ENCODE data around the gene MAP3K1.
"Not testable (repeated sequence)": the region's sequence is repeated elsewhere in the genome, so short reads cannot be mapped to it uniquely, and the experiment has no call there.

MAP3K1 gene

DNA sequence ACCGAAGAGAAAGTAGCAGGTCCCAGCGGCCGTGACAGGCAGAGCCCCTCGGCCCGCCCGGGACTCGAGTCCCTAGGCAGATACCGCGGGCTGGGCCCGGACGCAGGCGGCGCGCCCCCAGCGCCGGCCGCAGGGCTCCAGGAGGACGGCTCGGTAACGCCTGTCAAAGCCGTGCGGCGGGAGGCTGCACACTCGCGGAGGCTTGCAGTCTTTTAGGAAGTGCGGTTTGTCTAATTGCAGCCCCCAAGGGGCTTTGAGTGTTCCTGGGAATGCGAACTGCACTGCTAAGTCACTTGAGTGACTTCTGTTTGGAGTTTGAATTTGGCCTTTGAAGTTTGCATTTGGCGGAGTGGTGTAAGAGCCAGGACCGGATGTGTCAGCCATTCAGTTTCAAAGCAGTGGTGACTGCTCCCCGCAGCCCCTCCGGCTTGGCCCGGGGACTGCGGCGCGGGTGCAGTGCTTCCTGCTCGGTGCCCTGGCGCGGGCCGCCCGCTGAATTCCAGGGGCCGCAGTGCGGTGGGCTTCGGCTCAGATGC, 1.3 kb downstream of the MAP3K1 start:
- DNase-seq (ENCODE audit: low spot score), result peak; percentile 69

GRCh38 chr5:56817263-56818014, 2.1 kb downstream of the MAP3K1 start:
- DNase-seq (ENCODE audit: low spot score), result no peak

- no peak for DNase-seq (ENCODE audit: low spot score)
These were observed 3.2 kb downstream of the MAP3K1 start for GRCh38 chr5:56818450-56819037.

- DNase-seq (ENCODE audit: low spot score), result no peak
These were observed 3.9 kb downstream of the MAP3K1 start for GRCh38 chr5:56819060-56819881.

DNA sequence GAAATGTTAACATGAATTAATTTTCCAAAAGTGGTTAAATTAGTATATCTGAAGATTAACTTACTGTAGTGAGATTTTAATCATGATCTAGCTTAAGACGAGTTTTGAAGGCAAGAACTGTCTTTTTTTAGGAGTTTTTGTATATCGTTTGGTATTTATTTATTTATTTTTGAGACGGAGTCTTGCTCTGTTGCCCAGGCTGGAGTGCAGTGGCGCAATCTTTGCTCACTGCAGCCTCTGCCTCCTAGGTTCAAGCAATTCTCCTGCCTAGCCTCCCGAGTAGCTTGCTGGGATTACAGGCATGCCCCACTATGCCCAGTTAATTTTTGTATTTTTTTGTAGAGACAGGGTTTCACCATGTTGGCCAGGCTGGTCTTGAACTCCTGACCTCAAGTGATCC, 6.5 kb downstream of the MAP3K1 start:
- DNase-seq (ENCODE audit: low spot score), result not testable (repeated sequence)

- no peak for DNase-seq (ENCODE audit: low spot score)
These were observed 7.6 kb downstream of the MAP3K1 start for GRCh38 chr5:56822981-56823380.

DNA sequence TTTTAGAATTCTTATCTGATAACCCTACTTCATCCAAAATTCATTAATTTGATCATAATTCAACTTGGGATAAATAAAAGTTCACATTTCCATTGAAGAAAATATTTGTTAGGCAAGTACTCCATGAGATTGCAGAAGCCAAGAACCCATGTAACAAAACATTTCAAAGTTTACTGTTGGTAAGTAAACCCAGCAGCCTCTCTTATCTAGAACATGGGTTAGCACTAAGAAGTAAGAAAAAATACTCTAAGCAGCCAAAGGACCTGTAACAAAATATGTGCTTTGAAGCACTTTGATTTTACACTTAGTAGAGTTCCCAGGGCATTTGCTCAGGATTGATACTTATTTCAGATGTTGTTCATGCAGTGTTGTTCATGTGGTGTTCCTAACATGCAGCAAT, 8.7 kb downstream of the MAP3K1 start:
- no peak for DNase-seq (ENCODE audit: low spot score)

DNA sequence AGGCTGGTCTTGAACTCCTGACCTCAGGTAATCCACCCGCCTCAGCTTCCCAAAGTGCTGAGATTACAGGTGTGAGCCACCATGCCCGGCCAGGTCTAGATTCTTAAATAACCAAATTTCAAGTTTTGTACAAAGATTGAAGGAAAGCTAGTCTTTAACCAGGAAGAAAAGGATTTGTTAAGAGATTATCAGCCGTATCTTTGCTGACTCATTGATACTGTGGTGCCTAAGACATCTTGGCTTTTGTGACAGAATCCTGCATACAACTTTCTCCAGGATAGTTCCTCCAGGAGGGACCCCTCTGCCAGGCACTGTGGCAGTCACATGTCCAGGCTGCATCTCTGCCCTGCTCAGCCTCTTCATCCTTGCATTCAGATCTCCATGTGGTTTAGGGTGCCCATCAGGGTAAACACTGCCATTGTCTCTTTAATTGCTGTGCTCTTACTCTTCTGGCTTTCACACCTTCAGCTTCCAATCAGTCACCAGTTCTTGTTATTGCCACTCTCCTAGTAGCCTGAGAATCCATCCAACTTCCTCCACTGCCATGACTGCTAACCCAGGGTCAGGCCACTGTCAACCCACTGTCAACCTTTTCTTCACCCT, 10.0 kb downstream of the MAP3K1 start:
- DNase-seq (ENCODE audit: low spot score), result no peak

DNA sequence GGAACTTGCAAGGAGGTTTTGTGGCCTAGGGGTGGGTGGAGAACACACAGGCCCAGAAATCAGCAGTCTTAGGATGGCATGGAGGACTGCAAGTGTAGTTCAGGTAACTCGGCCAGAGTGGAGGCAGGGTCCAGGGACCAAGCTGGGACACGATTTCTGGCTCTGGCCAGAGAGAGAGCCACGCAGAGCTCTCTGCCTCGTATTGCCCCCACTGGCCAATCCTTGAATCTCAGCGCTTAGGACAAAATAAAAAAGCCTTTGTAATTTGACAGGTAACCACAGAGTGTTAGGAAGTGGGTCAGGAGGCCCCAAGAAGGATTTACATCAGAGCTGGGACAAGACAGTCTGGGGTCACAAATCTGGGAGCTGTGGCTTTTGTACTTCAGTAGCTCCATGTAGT, 11.7 kb downstream of the MAP3K1 start:
- no peak for DNase-seq (ENCODE audit: low spot score)

GRCh38 chr5:56827924-56828323, 12.6 kb downstream of the MAP3K1 start:
- DNase-seq (ENCODE audit: low spot score), result no peak

GRCh38 chr5:56829137-56829908, 14.0 kb downstream of the MAP3K1 start:
- DNase-seq (ENCODE audit: low spot score), result peak; percentile 62

GRCh38 chr5:56831773-56832172, 16.4 kb downstream of the MAP3K1 start:
- DNase-seq (ENCODE audit: low spot score), result no peak

DNA sequence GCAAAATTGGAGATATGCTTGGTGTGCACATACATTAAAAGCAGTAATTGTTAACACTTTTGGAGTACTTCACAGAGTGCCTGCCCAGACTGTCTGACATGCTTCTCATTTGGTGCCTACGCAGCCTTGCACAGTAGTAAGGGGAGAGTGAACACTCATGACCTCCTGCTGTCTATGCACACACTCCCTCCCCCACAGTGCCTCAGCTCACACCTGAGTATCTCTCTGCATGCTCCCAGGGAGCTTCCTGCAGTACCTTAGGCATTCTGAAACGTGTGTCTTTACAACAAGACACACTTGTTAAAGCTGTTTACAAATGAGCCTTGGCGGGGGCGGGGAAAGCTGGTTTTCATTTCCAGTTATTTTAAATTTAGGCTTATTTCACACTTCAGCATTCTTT, 18.0 kb downstream of the MAP3K1 start:
- DNase-seq (ENCODE audit: low spot score), result no peak

- no peak for DNase-seq (ENCODE audit: low spot score)
These were observed 22.0 kb downstream of the MAP3K1 start for GRCh38 chr5:56837381-56837780.

- DNase-seq (ENCODE audit: low spot score), result no peak
These were observed 22.6 kb downstream of the MAP3K1 start for GRCh38 chr5:56837956-56838355.

- peak; percentile 49 for DNase-seq (ENCODE audit: low spot score)
These were observed 23.2 kb downstream of the MAP3K1 start for GRCh38 chr5:56838409-56839039.

DNA sequence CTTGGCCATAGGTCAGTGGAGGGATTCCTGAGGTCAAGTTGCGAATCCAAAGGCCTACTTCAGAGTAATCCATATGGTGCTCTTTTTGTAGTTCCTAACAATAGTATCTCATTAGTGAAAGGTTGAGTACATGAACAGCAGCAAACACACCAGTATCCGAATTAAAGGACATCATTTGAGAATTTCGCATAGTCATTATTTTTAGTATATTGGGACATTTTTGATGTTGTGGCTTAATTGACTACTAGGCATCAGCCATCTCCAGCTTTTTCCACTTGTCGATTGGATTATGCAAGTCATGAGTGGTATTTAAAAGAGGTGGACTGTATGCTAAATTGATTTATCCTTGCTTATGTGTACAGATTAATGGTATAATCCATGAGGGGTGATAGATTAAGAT, 23.7 kb downstream of the MAP3K1 start:
- DNase-seq (ENCODE audit: low spot score), result no peak

DNA sequence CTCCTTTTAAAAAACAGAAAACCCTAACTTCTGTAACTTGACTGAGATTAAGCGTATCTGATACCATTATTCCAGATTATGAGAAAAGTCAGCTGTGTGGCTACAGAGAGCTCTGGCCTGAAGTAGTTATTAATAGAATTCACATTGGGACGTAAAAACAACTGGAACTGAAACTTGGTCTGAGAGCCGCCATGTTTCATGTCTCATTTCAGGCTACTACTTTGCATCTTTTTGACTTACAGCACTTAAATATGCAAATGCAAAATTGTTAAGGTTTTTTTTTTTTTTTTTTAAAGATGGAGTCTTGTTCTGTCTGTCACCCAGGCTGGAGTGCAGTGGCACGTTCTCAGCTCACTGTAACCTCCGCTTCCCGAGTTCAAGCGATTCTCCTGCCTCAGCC, 25.2 kb downstream of the MAP3K1 start:
- DNase-seq (ENCODE audit: low spot score), result no peak

DNA sequence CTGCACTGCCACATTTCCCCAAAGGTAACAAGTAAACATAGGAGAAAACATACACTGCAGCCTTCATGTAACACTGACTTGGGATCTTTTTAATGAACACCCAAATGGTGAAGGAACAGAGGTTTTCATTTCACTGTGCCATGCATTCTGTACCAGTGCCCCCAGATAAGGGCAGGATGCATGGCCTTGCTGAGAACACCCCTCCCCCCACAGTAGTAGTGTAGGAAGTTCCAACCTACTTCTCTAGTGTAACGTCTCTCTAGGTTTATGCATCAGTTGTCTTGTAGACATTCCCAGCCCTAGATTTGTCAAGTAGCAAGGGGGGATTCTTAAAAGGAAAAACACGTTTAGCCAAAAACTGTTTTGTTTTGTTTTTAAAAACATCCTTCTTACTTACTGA, 29.9 kb downstream of the MAP3K1 start:
- DNase-seq (ENCODE audit: low spot score), result no peak

DNA sequence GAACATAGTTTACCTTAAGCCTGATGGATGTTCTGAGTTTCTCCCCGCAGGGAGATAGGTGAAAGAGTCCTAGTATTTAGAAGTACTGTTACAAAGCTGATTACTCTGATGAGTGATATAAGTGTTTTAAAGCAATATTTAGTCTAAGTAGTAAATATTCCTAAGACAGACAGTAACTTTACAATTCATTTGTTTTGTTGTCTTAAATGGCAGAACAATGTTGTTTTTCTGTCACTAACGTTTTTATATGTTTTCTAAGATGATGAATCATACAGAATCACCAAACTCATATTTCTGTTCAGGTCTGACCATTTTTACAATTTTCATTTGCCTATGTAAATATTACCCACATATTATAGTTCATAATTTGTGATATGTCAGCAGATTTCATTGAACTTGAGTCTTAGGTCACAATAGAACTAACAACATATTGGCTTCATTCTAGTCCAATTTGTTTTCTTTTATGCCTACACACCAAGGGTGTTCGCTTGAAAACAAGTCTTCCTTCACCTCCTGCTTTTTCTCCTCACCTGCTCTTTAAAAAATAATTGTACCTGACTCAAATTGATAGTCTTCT, 30.6 kb downstream of the MAP3K1 start:
- no peak for DNase-seq (ENCODE audit: low spot score)

DNA sequence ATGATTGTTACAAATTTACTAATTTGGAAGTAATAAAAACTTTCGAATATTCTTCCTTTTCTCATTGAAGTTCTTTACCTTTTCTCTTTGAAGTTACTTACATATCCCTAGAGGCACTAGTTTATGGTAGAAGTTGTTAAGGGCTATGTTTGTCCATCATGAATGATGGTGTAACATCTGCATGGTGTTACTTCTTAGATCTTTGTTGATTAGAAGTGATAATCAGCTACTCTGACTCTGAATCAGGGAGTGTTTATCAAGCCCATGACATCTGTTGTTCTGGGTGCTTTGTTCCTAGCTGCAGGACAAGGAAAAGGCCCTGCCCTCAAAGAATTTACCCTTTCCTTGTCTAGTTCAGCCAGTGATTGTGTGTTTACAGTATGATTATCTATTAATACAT, 32.9 kb downstream of the MAP3K1 start:
- no peak for DNase-seq (ENCODE audit: low spot score)

Data from activated CD4-positive, alpha-beta T cell treated with anti-CD3 and anti-CD28 coated beads, Interleukin-2, Interleukin-4, amounts not matched to agents 100 ng/mL and 50 ng/mL, durations not matched to agents 16 hours and 8 hours (primary cell).